ENCODE results near the gene NELL1.

Gene NELL1

DNA sequence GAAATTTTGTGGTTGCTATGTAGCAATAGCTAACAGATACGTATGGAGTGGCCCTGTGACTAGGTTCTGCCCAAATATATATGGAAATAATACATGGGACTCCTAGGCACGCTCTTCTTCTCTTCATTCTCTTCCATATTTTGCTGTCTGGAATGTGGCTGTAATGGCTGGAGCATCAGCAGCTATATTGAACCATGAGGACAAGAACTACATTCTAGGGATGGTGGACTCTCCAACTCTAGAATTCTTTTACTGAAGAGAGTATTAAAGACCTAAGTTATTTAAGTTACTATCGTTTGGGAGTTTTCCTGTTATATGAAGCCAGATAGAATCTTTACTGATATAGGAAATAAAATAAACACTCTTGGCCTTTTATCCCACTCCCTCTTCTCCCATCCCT lies 7.5 kb upstream of the NELL1 start:
- FAIRE-seq (no peak), DNase-seq (ENCODE audit: insufficient read length, low spot score) (no peak)

DNA sequence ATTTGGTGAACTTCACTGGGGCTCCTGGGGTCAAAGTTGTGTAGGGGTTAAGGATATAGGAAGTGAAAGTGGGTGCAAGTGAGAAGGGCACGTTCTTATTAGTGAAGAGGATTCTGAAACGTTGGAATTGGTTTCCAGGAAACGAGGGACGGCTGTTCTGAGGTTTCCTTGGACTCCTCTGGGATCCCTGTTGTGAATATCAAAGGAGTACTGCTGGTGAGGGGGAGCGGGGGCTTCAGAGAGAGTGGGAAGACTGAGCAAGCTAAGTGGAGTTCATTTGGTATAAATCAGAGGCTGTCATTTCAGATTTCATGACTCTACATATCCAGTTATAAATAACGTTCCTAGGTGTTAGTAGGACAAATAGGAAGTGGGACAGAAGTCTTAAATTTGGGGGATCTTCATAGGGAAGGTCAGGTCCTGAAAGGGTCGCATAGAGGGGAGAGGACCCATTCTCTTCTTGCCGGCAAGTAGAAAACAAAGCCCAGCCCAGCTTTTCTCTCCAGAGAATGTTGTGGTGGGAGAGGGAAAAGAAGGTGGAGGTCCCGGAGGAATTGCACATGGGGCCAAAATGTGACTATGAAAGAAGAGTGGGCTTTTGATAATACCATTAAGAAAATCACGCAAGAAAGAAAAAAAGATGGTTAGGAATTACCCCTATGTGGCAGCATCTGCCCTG lies 1.1 kb upstream of the NELL1 start:
- DNase-seq (ENCODE audit: insufficient read length, low spot score): no peak
- no peak for FAIRE-seq

DNA sequence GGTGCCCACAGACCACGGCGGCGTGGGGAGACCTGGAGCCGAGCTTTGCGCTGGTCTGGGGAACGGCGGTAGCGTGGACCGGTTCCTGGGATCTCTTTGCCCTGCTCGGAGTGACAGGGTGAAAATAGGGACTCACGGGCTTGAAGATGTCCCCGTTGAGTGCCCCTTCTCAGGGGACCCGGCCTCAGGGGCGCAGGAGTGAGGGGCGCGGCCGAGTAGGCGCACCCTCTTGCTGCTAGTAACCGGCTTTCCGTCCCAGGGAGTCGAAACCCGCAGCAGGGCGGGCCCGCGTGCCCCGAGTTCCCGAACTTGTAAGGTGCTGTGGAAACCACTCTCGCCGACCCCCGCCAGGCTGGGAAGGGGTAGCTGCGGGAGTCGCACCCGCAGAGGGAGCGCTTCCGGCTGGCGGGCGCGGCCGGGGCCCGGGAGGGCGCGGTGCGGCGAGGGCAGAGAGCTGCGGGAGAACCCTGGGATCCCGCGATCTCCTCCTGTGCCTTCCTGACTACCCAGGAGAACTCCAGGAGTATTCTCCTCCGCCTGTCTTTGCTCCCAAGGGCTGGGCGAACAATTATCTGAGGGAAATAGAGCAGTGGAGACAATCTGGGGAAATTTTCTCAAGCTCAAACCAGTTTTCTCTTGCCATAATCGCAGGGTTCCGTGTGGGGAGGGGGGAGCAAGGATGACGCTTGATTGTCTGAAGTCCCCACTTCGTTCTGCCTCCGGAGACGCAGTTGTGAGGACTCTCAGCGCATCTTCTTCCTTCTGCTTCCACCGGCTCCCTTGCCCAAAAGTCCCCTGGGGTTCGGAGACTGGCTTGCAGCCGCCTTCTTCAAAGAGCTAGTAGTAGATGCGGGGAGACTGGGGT lies 666 bp downstream of the NELL1 start:
- FAIRE-seq: no peak
- DNase-seq (ENCODE audit: insufficient read length, low spot score): no peak

DNA sequence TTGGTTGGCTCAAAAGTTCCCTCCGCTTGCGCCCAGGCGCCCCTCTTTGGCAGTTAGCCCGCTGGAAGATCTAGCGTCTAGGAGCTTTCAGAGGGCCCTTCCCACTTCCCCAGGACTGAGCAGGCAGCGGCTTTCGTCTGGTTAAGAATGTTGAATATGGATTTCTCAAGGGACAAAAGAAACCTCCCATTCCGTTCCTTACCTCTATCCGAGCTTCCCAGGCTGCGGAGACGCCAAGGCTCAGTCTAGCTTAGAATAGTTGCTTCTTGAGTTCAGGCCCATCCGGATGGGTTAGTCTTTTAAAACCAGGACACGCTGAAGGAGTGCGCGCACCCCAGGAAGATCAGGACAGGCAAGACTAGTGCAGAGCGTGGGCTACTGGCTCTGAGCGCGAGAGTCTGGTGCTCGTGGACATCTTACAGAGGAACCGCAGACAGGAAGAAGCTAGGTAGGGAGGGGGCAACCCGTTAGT lies 1.6 kb downstream of the NELL1 start:
- DNase-seq (ENCODE audit: insufficient read length, low spot score): no peak
- FAIRE-seq: no peak

DNA sequence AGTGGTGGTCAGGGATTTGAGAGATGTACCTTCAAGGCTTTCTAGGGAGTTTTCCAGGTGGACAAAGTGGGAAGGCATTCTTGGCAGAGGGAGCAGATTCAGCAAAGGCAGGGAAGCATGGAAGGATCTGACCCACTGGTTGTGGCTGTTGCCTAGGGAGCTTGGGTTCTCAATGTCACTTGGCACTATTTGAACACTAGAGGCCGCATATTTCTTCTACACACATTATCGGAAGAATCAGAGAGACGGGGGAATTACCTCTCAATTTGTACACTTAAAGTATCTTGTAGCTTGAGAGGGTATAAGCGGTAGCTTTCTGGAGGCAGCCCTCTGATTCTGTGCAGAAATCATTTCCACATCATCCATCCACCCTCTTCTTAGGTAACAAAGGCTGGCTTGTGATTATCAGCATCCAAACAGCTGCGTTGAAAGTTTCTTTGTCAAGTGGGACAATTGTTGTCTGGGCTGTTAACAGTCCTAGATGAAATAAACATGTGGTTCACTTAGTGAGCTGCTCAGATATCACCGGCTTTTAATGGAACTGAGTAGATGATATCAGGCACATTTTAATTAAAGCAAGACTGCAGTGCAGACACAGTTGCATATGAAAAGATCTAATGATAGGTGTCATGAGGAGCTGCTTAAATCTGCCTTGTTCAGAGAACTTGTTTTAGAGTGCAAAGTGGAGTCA lies 2.6 kb downstream of the NELL1 start:
- DNase-seq (ENCODE audit: insufficient read length, low spot score) (no peak), FAIRE-seq (no peak)

DNA sequence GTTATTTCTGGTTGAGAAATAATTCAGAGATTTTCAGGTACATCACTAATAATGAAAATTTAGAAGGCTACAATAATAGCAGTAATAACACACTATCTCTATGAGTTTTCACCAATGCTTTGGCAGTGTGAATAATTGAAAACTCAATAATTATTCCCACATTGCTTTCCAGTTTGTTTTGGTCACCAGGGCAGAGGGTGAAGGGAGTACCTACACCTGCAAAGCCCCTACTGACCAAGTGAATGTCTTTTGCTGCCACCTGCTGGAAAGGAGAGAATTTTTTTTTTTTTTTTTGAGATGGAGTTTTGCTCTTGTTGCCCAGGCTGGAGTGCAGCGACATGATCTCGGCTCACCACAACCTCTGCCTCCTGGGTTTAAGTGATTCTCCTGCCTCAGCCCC lies 3.2 kb downstream of the NELL1 start:
- DNase-seq (ENCODE audit: insufficient read length, low spot score): no peak
- FAIRE-seq: no peak

DNA sequence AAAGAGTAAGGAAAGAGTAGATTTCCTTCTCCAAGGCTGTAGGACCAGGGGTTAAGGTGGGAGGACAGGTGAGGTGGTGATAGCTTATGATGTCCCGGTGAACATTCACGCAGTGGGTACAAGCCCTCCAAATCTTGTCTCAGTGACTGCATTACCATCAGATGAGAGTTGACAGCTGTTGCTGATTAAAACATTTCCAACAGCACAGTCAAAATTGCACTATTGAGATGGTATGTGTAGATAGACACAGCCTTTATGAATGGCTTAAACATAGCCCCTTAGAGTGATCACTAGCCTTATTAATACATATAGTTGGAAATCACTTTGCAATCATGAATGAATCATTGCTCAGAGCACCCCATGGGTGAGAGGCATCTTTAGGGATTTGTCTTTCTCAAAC lies 7.3 kb downstream of the NELL1 start:
- no peak for FAIRE-seq
- no peak for DNase-seq (ENCODE audit: insufficient read length, low spot score)

DNA sequence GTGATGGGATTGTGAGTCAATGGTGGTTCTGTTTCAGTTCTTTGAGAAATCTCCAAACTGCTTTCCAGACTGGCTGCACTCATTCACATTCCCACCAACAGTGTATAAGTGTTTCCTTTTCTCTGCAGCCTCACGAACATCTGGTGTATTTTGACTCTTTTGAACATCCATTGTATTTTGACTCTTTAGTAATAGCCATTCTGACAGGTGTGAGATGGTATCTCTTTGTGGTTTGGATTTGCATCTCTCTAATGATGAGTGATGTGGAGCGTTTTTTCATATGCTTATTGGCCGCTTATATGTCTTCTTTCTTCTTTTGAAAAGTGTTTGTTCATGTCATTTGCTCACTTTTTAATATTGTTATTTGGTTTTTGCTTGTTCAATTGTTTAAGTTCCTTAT lies 19.4 kb downstream of the NELL1 start:
- no peak for FAIRE-seq
- DNase-seq (ENCODE audit: insufficient read length, low spot score): no peak

DNA sequence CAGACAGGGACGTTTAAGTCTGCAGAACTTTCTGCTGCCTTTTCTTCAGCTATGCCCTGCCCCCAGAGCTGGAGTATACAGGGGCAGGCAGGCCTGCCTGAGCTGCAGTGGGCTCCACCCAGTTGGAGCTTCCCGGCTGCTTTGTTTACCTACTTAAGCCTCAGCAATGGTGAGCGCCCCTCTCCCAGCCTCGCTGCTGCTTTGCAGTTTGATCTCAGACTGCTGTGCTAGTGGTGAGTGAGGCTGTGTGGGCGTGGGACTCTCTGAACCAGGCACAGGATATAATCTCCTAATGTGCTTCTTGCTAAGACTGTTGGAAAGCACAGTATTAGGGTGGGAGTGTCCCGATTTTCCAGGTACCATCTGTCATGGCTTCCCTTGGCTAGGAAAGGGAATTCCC lies 38.5 kb downstream of the NELL1 start:
- FAIRE-seq: no peak
- DNase-seq (ENCODE audit: insufficient read length, low spot score): no peak

DNA sequence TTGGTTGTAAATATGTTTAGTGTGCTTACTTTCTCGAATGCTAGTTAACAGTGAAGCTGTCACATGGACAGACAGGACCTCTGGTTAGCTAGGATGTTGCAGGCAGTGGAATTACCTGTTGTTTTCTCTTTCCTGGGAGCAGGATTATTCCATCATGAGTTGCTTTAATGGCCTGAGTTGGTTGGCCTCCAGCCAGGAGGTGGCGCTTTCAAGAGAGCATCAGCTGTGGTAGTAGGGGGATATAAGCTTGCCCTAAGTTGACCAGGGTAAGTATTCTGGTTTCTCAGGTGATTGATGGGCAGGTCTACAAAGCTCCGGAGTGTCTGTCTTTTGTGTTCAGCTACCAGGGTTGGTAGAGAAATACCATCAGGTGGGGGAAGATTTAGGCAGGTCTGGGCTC lies 43.5 kb downstream of the NELL1 start:
- no peak for DNase-seq (ENCODE audit: insufficient read length, low spot score)
- FAIRE-seq: no peak

DNA sequence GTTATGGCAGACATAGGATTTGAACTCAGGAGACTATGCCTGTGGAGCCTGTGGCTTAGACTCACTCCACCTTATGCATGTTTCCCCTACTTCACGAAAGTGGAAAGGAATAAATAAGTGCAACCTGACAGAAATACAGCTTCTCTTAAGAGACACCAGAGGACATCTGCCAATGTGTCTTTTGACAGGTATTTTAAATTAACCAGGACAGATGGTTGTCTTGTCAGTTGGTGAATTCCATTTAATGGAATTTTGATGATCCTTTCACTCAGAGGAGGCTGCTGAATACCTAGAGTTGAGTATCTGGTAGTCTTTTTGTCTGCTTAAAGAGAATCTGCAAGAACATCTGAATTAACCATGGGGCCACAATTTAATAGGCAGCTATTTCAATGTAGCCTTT lies 46.1 kb downstream of the NELL1 start:
- no peak for DNase-seq (ENCODE audit: insufficient read length, low spot score)
- FAIRE-seq: no peak

DNA sequence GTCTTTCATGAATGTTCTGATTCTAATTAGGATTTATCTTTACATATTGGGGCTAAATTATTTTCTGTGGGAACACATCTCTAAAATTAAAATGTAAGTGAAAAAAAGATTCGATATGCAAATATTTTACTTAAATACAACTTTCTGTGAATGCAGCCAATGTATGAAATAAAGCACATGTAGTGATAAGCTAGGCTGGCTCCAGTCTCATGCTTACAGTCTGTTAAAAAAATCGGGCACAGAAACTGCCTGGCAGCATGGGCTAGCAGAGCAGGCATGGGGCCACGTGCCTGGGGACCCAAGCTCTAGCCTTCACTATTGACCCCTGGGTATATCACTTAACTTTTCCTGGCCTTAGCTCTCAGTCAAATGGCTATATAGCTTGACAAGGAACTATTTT lies 46.5 kb downstream of the NELL1 start:
- FAIRE-seq (no peak), DNase-seq (ENCODE audit: insufficient read length, low spot score) (no peak)

DNA sequence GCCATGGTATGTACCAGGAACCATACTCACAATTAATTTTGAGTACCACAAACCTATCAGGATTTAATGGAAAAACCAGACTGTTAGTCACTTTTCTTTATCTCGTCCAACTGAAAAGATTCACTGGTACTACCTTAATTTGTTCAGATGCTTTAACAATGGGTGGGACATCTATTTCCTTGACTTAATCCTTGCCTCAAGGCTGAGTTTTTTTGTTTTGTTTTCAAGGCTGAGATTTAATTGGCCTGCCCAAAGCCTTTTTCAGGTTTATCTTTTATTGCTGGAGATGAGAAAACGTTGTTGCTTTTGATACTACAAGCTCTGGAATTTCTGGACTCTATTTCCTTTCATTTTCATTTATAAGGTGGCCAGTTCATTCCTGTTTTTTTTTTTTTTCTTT lies 50.4 kb downstream of the NELL1 start:
- DNase-seq (ENCODE audit: insufficient read length, low spot score): no peak
- no peak for FAIRE-seq

DNA sequence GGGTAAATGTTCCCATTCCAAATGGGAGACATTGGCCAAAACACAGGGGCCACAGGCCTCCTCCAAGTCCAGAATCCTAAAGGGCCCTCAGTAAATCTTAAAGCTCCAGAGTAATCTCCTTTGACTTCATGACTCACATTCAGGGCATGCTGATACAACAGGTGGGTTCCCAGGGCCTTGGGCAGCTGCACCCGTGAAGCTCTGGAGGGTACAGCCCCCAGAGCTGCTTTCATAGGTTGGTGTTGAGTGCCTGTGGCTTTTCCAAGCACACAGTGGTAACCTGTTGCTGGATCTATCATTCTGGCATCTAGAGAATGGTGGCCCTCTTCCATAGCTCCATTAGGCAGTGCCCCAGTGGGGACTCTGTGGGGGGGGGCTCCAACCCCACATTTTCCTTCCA lies 54.0 kb downstream of the NELL1 start:
- no peak for DNase-seq (ENCODE audit: insufficient read length, low spot score)
- FAIRE-seq: no peak

DNA sequence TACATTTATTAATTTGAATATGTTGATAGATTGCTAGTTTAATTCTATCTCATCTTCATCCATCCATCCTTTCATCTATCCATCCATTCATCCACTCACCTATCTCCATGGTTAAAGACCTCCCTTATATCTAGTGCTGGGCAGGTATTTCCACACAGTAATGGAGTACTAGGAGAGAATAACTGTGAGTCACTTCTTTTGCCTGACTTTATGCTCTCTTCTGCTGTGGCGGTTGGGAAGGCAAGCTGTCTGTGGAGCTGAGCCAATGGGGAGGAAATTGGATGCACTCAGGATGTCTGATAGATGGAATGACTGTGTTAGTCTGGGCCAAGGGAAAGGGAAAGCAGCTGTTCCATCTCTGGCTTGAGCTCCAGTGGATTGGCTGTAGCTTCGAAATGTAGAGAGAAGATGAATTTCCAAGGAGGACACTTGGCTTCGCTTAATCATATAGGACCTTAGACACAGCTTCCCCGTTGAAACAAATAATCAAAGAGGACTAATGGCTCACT lies 60.3 kb downstream of the NELL1 start:
- DNase-seq (ENCODE audit: insufficient read length, low spot score) (no peak), FAIRE-seq (no peak)

DNA sequence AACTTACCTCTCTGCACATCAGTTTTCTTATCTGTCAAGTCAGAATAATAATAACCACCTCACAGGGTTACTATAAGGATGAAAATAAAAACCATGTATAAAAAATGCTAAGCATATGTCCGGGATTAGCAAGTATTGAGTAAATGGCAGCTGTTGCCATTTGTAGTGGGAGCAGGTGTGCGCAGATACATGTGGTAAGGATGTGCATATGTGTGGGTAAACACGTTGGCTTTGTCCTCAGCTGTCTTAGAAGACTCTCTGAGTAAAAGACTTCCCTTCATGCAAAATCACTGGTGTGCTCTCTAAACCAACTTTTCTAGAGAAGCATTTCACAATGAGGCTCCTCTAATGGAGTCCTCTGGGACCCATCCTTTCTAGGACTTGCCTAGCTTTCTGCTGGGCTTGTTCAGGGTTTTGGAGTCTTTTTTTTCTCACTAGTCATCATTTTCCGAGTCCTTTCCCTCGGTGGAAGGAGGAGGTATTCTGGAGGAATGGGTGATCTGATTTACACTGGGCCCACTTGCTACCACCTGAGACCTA lies 62.4 kb downstream of the NELL1 start:
- FAIRE-seq (no peak), DNase-seq (ENCODE audit: insufficient read length, low spot score) (no peak)

DNA sequence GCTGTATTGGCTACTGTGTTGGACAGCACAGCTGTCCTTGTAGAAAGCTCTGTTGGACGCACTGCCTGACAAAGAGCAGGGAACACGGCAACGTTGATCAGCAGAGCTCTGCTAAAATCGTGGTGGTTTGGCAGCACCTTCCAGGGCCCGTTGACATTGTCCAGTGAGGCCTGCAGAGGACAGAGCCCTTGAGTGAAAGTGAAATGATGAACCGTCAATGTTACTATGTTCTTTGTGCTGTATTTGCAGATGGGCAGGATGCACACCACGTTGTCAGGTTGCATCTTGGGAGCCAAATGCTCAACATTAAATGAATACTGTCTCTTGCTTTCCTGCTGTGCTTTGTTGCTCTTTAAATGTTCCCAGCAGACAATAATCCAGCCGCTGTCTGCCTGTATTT lies 69.7 kb downstream of the NELL1 start:
- DNase-seq (ENCODE audit: insufficient read length, low spot score): no peak
- FAIRE-seq: no peak

DNA sequence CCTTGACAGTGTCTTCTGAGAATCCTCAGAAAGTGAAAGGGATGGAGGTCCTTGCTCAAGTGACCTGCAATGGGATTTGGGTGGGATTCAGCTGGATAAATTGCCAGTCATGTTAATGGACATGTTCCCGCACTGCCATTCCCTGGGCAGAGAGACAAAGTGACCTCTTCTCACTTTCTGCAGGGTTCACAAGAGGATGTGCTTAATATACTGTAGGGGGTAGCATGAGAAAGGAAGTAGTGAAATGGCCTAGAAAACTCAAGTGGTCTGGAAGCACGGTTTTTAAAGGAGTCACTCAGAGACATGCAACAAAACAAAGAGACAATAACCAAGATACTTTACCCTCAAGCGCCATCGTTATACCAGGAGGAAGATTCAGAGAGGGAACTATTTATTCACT lies 70.2 kb downstream of the NELL1 start:
- no peak for DNase-seq (ENCODE audit: insufficient read length, low spot score)
- FAIRE-seq: no peak

DNA sequence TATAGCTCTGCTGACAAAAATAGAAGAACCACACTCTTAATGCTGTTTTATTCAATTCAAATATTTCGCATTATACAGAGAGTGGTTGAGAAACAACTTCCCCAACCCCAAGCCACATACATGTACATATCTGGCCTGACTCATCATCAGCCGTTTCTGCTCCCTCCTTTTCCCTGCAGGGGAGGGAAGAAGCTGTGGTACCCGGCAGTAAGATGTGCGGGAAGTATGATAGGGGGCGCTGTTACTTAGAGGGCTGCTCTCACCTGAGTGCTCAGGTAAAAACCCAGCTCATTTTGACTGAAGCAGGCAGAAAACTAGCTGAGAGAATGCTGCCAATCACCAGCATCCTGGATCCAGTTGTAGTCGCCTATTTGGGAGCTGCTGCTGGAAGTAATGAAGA lies 85.5 kb downstream of the NELL1 start:
- no peak for DNase-seq (ENCODE audit: insufficient read length, low spot score)
- no peak for FAIRE-seq

DNA sequence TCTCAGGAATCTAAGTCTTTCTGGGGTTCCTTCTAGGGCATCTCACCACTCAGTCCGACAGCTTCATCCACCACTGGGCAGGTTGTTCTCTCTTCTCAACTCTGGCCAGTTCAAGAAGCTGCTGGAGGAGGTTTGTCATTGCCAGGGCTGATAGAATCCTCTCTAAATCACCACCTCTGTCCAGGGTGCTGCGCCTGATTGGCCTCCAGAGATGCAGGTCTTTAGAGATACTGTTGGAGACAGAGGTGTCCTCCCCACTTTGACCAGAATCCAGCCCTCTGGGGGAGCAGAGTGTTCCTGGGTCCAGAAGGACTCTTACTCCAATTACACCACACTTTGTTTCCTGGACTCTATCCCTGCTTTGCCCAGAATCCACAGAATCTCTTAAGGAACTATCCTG lies 90.2 kb downstream of the NELL1 start:
- no peak for FAIRE-seq
- DNase-seq (ENCODE audit: insufficient read length, low spot score): no peak

DNA sequence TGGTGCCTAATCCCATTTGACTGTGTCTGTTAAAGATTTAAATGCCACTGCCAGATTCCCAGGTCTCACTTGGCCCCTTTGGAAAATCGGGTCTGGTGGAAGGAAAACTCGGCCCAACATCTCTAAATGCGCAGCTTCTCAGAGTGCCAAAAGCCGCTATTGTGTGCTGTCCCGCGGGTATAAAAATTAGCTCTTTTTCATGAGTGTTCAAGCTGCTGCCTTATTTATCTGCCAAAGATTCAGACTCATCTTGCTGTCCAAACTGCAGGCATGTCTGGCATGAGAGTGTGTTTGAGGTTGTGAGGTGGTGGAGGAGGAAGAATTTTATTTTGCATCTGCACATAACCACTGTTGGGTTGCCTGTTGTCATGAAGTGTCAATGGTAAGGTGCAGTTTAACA lies 91.4 kb downstream of the NELL1 start:
- DNase-seq (ENCODE audit: insufficient read length, low spot score): no peak
- FAIRE-seq: no peak

Data from HTR-8/SVneo (cell line).